ENCODE measurements around the gene PDHB.

DNA sequence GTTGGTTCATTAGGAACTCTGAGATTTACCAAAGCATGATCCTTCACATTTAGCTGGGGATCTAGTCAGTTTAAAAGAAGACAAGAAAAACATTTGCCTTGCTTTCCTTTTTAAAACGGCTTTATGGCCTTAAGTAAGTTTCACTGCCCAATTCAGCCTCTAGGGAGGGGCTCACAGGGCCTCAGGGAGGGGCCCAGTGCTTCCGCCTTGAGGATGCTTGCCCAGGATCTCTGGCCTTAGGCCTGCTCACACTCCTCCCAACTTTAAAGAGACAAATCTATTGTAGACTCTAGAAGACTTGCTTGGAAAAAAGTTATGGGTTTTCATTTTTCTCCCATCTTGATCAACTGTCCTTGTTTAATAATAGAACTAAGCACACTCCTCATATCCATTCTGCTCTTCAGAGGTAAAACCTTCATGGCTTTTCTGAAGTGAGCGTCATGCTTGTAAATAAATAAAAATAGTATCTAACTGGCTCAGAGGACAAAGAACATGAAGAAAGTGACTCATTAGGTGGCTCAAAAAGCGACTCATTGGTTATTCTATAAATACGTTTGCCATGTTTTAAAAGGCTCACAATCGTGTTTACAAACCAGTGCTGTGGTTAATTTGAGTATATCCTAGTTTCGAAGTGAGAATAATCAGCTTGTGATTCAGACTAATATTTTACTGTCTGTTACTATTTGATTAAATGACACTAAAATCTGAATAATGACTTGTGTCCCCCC, 13.7 kb downstream of the PDHB start:
- no peak for TF ChIP-seq CTCF (IDR thresholded peaks at IDR 0.05; ENCODE audit: insufficient read depth, low read length)
- no peak for TF ChIP-seq POLR2AphosphoS5 (IDR thresholded peaks at IDR 0.05; ENCODE audit: low read depth)
- no peak for TF ChIP-seq SPI1 (IDR thresholded peaks at IDR 0.05; ENCODE audit: borderline replicate concordance, low read depth)
- no peak for TF ChIP-seq REST (IDR thresholded peaks at IDR 0.05; ENCODE audit: insufficient replicate concordance, low read depth)
